ENCODE data around the gene UBE2J1. TPM values are rescaled to one million over a fixed set of nuclear protein-coding genes. Genes with fewer than 3 reads are reported as not detected.

UBE2J1 gene
- total RNA-seq, 1 donor from 2014 or later: 32.8 TPM

- Mint-ChIP-seq H3K4me3 (no peak overlapping the region), H3K27me3 (no peaks in the 10 kb centered on the region), H3K27ac (no peak overlapping the region), H3K9me3 (peaks cover 5% of the 10 kb centered on the region), H3K4me1 (no peaks in the 10 kb centered on the region), H3K36me3 (ENCODE audit: low read depth) (no peaks in the 10 kb centered on the region)
- TF ChIP-seq, protein P1, sequence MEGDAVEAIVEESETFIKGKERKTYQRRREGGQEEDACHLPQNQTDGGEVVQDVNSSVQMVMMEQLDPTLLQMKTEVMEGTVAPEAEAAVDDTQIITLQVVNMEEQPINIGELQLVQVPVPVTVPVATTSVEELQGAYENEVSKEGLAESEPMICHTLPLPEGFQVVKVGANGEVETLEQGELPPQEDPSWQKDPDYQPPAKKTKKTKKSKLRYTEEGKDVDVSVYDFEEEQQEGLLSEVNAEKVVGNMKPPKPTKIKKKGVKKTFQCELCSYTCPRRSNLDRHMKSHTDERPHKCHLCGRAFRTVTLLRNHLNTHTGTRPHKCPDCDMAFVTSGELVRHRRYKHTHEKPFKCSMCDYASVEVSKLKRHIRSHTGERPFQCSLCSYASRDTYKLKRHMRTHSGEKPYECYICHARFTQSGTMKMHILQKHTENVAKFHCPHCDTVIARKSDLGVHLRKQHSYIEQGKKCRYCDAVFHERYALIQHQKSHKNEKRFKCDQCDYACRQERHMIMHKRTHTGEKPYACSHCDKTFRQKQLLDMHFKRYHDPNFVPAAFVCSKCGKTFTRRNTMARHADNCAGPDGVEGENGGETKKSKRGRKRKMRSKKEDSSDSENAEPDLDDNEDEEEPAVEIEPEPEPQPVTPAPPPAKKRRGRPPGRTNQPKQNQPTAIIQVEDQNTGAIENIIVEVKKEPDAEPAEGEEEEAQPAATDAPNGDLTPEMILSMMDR (IDR thresholded peaks at IDR 0.05): no peak
- POLR2A ChIA-PET: no interaction called here
- ATAC-seq (ENCODE audit: low read depth) (no peak), DNase-seq (no peak)
- intact Hi-C loops (cut with micrococcal nuclease): no loop called here
- CTCF ChIA-PET: no interaction called here
Measured at GRCh38 chr6:89289710-89290109, 62.8 kb downstream of the UBE2J1 start.

DNA sequence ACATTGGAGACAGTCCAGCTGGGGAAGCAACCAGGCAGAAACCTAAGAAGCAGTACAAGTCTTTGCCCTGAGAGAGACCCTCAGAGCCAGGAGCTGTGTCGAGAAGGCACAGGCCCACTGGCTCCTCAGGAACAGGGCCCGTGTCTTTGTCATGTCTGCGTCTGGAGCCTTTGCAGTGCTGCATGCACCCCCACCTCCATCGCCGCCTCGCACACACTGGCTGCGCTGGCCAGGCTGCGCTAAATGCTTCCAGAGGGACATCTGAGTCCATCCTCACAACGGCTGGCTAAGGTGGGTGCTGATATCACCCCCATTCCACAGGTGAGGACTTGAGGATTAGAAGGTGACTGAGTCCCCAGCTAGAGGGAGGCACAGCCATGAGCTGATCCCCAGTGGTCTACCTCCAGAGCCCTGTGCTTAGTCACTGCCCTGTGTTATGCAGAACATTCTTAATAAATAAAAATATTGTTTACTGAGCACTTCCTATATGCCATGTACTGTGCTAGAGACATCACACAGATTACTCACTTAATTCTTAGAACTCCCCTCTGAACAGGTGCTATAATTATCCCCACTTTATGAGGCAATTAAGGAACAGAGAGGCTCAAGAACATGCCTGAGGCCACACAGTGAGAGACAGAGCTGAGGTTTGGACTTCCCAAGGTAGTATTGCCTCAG is 65.0 kb downstream of the UBE2J1 start:
- no peak overlapping the region for H3K27ac Mint-ChIP-seq
- no peaks in the 10 kb centered on the region for H3K4me1 Mint-ChIP-seq
- TF ChIP-seq, protein P1 (IDR thresholded peaks at IDR 0.05): no peak
- ChIA-PET CTCF (no interaction called here), POLR2A (no interaction called here)
- no peaks in the 10 kb centered on the region for H3K36me3 Mint-ChIP-seq (ENCODE audit: low read depth)
- intact Hi-C loops (cut with micrococcal nuclease): no loop called here
- DNase-seq: no peak
- H3K4me3 Mint-ChIP-seq: no peak overlapping the region
- H3K9me3 Mint-ChIP-seq: peaks cover 5% of the 10 kb centered on the region
- no peak for ATAC-seq (ENCODE audit: low read depth)
- H3K27me3 Mint-ChIP-seq: no peaks in the 10 kb centered on the region

DNA sequence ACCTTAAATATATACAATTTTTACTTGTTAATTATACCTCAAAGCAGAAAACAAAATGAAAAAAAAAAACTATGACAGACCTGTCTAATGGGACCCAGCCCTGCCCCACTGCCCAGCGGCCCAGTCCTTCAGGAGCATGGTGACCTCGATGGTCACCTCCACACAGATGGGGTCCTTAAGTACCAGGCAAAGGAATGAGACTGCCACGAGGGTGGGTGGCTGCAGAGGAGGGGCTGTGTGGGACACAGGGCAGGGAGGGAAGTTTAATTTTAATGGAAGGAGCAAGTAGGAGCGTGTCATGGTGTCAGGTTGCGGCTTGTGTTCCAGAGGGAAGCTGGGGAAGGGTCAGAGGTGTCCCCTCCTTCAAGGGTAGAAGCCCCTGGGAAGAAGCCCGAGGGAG is 66.0 kb downstream of the UBE2J1 start:
- peaks cover 5% of the 10 kb centered on the region for H3K9me3 Mint-ChIP-seq
- TF ChIP-seq, protein P1 (IDR thresholded peaks at IDR 0.05): no peak
- H3K36me3 Mint-ChIP-seq (ENCODE audit: low read depth): no peaks in the 10 kb centered on the region
- no peak overlapping the region for H3K27ac Mint-ChIP-seq
- H3K4me3 Mint-ChIP-seq: no peak overlapping the region
- H3K4me1 Mint-ChIP-seq: peaks cover 5% of the 10 kb centered on the region
- ATAC-seq (ENCODE audit: low read depth): no peak
- ChIA-PET CTCF (no interaction called here), POLR2A (no interaction called here)
- no peak for DNase-seq
- intact Hi-C loops (cut with micrococcal nuclease): no loop called here
- no peaks in the 10 kb centered on the region for H3K27me3 Mint-ChIP-seq

- Mint-ChIP-seq H3K4me1 (peaks cover 5% of the 10 kb centered on the region), H3K27me3 (no peaks in the 10 kb centered on the region), H3K9me3 (peaks cover 5% of the 10 kb centered on the region), H3K27ac (no peak overlapping the region), H3K36me3 (ENCODE audit: low read depth) (no peaks in the 10 kb centered on the region), H3K4me3 (no peak overlapping the region)
- no peak for ATAC-seq (ENCODE audit: low read depth)
- CTCF ChIA-PET: no interaction called here
- TF ChIP-seq, protein P1 (IDR thresholded peaks at IDR 0.05): no peak
- intact Hi-C loops (cut with micrococcal nuclease): no loop called here
- DNase-seq: no peak
- POLR2A ChIA-PET: no interaction called here
Measured at GRCh38 chr6:89284963-89285735, 67.4 kb downstream of the UBE2J1 start.

GRCh38 chr6:89284081-89284480 is 68.4 kb downstream of the UBE2J1 start:
- TF ChIP-seq, protein P1 (IDR thresholded peaks at IDR 0.05): no peak
- H3K9me3 Mint-ChIP-seq: peaks cover under 1% of the 10 kb centered on the region
- no peak overlapping the region for H3K27ac Mint-ChIP-seq
- no peaks in the 10 kb centered on the region for H3K36me3 Mint-ChIP-seq (ENCODE audit: low read depth)
- intact Hi-C loops (cut with micrococcal nuclease): no loop called here
- DNase-seq (no peak), ATAC-seq (ENCODE audit: low read depth) (no peak)
- H3K27me3 Mint-ChIP-seq: no peaks in the 10 kb centered on the region
- peaks cover 5% of the 10 kb centered on the region for H3K4me1 Mint-ChIP-seq
- H3K4me3 Mint-ChIP-seq: no peak overlapping the region
- ChIA-PET POLR2A (no interaction called here), CTCF (interaction anchor here (1.1 kb wide), 1 partner anchor 13 kb away, joined by 3 read pairs; no protein-coding TSS in a partner anchor)

Measured in activated B cell treated with CpG ODN at 0.5 μM for 24 hours (primary cell).